Kasumi-1 (cell line): Measurements from ENCODE around the gene FAM168B.
"Not testable (repeated sequence)": the region's sequence is repeated elsewhere in the genome, so short reads cannot be mapped to it uniquely, and the experiment has no call there.

Source experiments
- DNase-seq, 2 experiments: peaks; one replicate each; lab custom pipeline; 2025; lab: John Stamatoyannopoulos, UW

FAM168B gene

GRCh38 chr2:131093006-131093695 is at the start of gene FAM168B:
TSS of gene FAM168B (minus strand) at chr2:131093460. CDS start at chr2:131082646, 10,814 bp downstream.
- DNase-seq, result peak; percentile 70 to 76

- DNase-seq, result no peak
Measured at GRCh38 chr2:131142849-131143248, 49.6 kb upstream of the FAM168B start.

- DNase-seq, result no peak
Measured at GRCh38 chr2:131140581-131140980, 47.3 kb upstream of the FAM168B start.

GRCh38 chr2:131132729-131133128 is 39.5 kb upstream of the FAM168B start:
- no peak for DNase-seq

- no peak for DNase-seq
Measured at GRCh38 chr2:131130298-131130596, 37.0 kb upstream of the FAM168B start.

GRCh38 chr2:131127981-131128380 is 34.7 kb upstream of the FAM168B start:
- no peak for DNase-seq

GRCh38 chr2:131127076-131127475 is 33.8 kb upstream of the FAM168B start:
- DNase-seq, result no peak

GRCh38 chr2:131126436-131126835 is 33.2 kb upstream of the FAM168B start:
- DNase-seq, result no peak

- DNase-seq, result no peak
Measured at GRCh38 chr2:131125195-131125757, 32.0 kb upstream of the FAM168B start.

GRCh38 chr2:131123192-131123591 is 29.9 kb upstream of the FAM168B start:
- no peak for DNase-seq

GRCh38 chr2:131122496-131122895 is 29.2 kb upstream of the FAM168B start:
- DNase-seq, result no peak

- no peak for DNase-seq
Measured at GRCh38 chr2:131121464-131121863, 28.2 kb upstream of the FAM168B start.

- DNase-seq, result no peak
Measured at GRCh38 chr2:131120815-131121317, 27.6 kb upstream of the FAM168B start.

GRCh38 chr2:131115752-131116151 is 22.5 kb upstream of the FAM168B start:
- no peak for DNase-seq

- DNase-seq, result not testable (repeated sequence)
Measured at GRCh38 chr2:131114950-131115349, 21.7 kb upstream of the FAM168B start.

GRCh38 chr2:131113566-131114227 is 20.4 kb upstream of the FAM168B start:
- DNase-seq, result no peak

GRCh38 chr2:131112529-131112928 is 19.3 kb upstream of the FAM168B start:
- no peak for DNase-seq

- peak; percentile 58 to 66 for DNase-seq
Measured at GRCh38 chr2:131105950-131106801, 12.9 kb upstream of the FAM168B start.

GRCh38 chr2:131105156-131105949 is 12.1 kb upstream of the FAM168B start, which contains the start of gene PLEKHB2:
TSS of gene PLEKHB2 (plus strand) at chr2:131105336. CDS start at chr2:131120942, 15,606 bp downstream.
- peak; percentile 92 to 96 for DNase-seq

GRCh38 chr2:131104487-131105155 is 11.4 kb upstream of the FAM168B start:
- peak; percentile 92 to 96 for DNase-seq

GRCh38 chr2:131103165-131103564 is 9.9 kb upstream of the FAM168B start:
- DNase-seq, result no peak
